Osteoblast (primary cell): ENCODE measurements around the gene SH3GL2. TPM values are rescaled to one million over a fixed set of nuclear protein-coding genes. Genes with fewer than 3 reads are reported as not detected.

Source experiments
- DNase-seq: peaks from one replicate; pipeline ENCODE4 v3.0.0; 2011; ENCODE audit warnings: low spot score, mixed read lengths; ENCODE audit not compliant: insufficient read length; ENCODE audit errors: missing footprints
- H2AFZ ChIP-seq: 2 replicates; pipeline ENCODE4 v1.6.0; 2011; ENCODE audit warnings: mild to moderate bottlenecking, low read length
- H3K27ac ChIP-seq: 2 replicates; pipeline ENCODE4 v1.5.1; 2011; ENCODE audit warnings: mild to moderate bottlenecking, low read depth, low read length, moderate library complexity
- H3K27me3 ChIP-seq: 2 replicates; pipeline ENCODE4 v1.6.0; 2012; ENCODE audit warnings: mild to moderate bottlenecking, control low read depth, inconsistent platforms, low read length, moderate library complexity; ENCODE audit not compliant: insufficient read depth
- H3K36me3 ChIP-seq: 2 replicates; pipeline ENCODE4 v1.5.1; 2011; ENCODE audit warnings: mild to moderate bottlenecking, low read length, control low read depth, moderate library complexity; ENCODE audit not compliant: insufficient read depth
- H3K4me1 ChIP-seq: 2 replicates; pipeline ENCODE4 v1.5.1; 2011; ENCODE audit warnings: mild to moderate bottlenecking, low read length, control low read depth, moderate library complexity; ENCODE audit not compliant: insufficient read depth
- H3K4me2 ChIP-seq: 2 replicates; pipeline ENCODE4 v1.6.0; 2011; ENCODE audit warnings: mild to moderate bottlenecking, low read length; ENCODE audit not compliant: insufficient read depth
- H3K4me3 ChIP-seq: fragments of 200-600 bp; sonication (generic); 3 replicates; pipeline ENCODE4 v1.5.1; 2012; ENCODE audit warnings: mild to moderate bottlenecking, low read length, inconsistent platforms; ENCODE audit not compliant: insufficient read depth
- H3K79me2 ChIP-seq: 2 replicates; pipeline ENCODE4 v1.6.0; 2012; ENCODE audit warnings: mild to moderate bottlenecking, low read length, control low read depth, inconsistent platforms; ENCODE audit not compliant: insufficient read depth
- H3K9me3 ChIP-seq: 2 replicates; pipeline ENCODE4 v1.5.1; 2011; ENCODE audit warnings: low read depth, low read length, control low read depth
- H4K20me1 ChIP-seq: 2 replicates; pipeline ENCODE4 v1.6.0; 2012; ENCODE audit warnings: mild to moderate bottlenecking, low read length, control low read depth; ENCODE audit not compliant: insufficient read depth
- total RNA-seq: library from RNA; depleted of rRNA; stranded (reverse); fragments of >200 nt; gene quantifications from 2 replicates; pipeline ENCODE4 v1.2.3, GENCODE V29; 2012
- TF ChIP-seq, protein P1 (sequence below): IDR thresholded peaks from 2 replicates; pipeline ENCODE4 v1.5.1; 2011; ENCODE audit warnings: mild to moderate bottlenecking, low read depth, low read length, moderate library complexity; ENCODE audit errors: extremely low read depth

Gene SH3GL2
- total RNA-seq, 1 donor, result under 0.01 TPM

DNA sequence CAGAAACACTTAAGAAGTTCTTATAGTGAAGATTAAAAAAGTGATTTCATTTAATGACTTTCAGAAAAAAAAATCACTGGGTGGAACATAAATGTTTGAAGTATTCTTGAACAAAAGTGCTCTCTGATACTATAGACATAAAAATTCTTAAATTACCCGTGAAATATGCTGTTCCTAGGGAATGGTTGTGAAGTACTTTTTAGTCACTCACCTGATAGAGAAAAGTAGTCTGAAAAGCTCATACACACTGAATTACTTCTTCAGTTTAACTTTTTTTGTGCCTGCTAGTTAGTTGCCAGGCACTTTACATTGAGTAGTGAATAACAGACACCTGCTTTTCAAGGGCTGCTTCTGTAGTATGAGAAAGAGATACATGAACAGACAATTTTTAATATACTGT, 78.0 kb downstream of the SH3GL2 start:
- Histone ChIP-seq H3K4me1 (no peaks in the 10 kb centered on the region), H3K27me3 (no peaks in the 10 kb centered on the region)
- TF ChIP-seq, protein P1, sequence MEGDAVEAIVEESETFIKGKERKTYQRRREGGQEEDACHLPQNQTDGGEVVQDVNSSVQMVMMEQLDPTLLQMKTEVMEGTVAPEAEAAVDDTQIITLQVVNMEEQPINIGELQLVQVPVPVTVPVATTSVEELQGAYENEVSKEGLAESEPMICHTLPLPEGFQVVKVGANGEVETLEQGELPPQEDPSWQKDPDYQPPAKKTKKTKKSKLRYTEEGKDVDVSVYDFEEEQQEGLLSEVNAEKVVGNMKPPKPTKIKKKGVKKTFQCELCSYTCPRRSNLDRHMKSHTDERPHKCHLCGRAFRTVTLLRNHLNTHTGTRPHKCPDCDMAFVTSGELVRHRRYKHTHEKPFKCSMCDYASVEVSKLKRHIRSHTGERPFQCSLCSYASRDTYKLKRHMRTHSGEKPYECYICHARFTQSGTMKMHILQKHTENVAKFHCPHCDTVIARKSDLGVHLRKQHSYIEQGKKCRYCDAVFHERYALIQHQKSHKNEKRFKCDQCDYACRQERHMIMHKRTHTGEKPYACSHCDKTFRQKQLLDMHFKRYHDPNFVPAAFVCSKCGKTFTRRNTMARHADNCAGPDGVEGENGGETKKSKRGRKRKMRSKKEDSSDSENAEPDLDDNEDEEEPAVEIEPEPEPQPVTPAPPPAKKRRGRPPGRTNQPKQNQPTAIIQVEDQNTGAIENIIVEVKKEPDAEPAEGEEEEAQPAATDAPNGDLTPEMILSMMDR, result no peak

GRCh38 chr9:17658237-17658636, 79.4 kb downstream of the SH3GL2 start:
- no peaks in the 10 kb centered on the region for H3K9me3 ChIP-seq
- H3K4me3 ChIP-seq, result no peak overlapping the region
- no peak overlapping the region for H3K4me2 ChIP-seq
- no peaks in the 10 kb centered on the region for H4K20me1 ChIP-seq
- H3K4me1 ChIP-seq, result no peaks in the 10 kb centered on the region
- H3K27ac ChIP-seq, result no peak overlapping the region
- H3K27me3 ChIP-seq, result no peaks in the 10 kb centered on the region
- no peak overlapping the region for H2AFZ ChIP-seq
- TF ChIP-seq, protein P1, result no peak
- H3K79me2 ChIP-seq, result no peaks in the 10 kb centered on the region
- H3K36me3 ChIP-seq, result no peaks in the 10 kb centered on the region
- DNase-seq, result no peak

More for the DNA sequence above, 78.0 kb downstream of the SH3GL2 start:
- H4K20me1 ChIP-seq, result no peaks in the 10 kb centered on the region
- H3K9me3 ChIP-seq, result no peaks in the 10 kb centered on the region
- no peak overlapping the region for H3K4me3 ChIP-seq
- no peak overlapping the region for H3K4me2 ChIP-seq
- H3K27ac ChIP-seq, result no peak overlapping the region
- H3K79me2 ChIP-seq, result no peaks in the 10 kb centered on the region
- DNase-seq, result no peak
- no peaks in the 10 kb centered on the region for H3K36me3 ChIP-seq
- no peak overlapping the region for H2AFZ ChIP-seq

DNA sequence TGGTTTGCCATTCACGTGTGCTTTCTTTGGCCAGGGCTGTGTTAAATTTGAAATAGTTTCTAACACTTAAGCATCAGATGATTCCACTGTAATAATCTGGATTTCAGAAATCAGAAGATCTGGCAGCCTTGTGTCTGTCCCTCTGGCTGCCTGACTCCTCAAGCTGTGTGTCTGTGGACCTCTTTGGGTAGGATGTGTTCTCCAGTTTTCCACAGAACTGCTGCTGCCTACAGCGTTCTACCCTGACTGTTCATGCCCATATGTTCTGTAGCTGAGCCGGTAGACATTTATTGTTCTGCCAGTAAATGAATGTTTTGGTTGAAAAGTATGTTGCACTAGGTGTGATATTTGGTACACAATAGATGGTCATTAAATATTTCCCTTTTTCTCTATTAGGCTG, 81.3 kb downstream of the SH3GL2 start:
- Histone ChIP-seq H3K27ac (no peak overlapping the region), H3K9me3 (no peaks in the 10 kb centered on the region), H2AFZ (no peak overlapping the region), H3K4me2 (no peak overlapping the region), H3K4me3 (no peak overlapping the region), H4K20me1 (no peaks in the 10 kb centered on the region), H3K27me3 (no peaks in the 10 kb centered on the region), H3K36me3 (no peaks in the 10 kb centered on the region), H3K79me2 (no peaks in the 10 kb centered on the region), H3K4me1 (no peaks in the 10 kb centered on the region)
- DNase-seq, result no peak
- TF ChIP-seq, protein P1, result no peak

DNA sequence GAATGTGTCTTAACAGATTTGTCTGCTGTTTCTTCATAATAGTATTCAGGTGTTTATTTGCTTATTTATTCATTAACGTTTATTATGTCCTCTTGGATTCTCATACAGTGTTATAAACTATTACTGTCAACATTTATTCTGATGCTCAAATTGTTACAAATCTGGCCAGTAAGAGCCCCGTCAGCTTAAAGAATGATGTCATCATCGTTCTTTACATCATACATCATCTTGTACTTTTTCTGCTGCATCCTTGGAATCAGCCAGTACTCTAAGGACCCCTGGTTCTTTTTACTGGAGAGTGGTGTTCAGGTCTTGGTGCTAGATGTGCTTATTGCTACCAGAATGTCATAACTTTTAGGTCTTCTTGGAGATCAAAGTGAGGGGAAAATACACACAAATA, 86.6 kb downstream of the SH3GL2 start:
- no peaks in the 10 kb centered on the region for H4K20me1 ChIP-seq
- no peak for DNase-seq
- H3K27me3 ChIP-seq, result no peaks in the 10 kb centered on the region
- no peaks in the 10 kb centered on the region for H3K36me3 ChIP-seq
- H3K4me1 ChIP-seq, result no peaks in the 10 kb centered on the region
- H3K9me3 ChIP-seq, result no peaks in the 10 kb centered on the region
- TF ChIP-seq, protein P1, result no peak
- H3K79me2 ChIP-seq, result no peaks in the 10 kb centered on the region
- H3K27ac ChIP-seq, result no peak overlapping the region
- H2AFZ ChIP-seq, result no peak overlapping the region
- H3K4me2 ChIP-seq, result no peak overlapping the region
- H3K4me3 ChIP-seq, result no peak overlapping the region
